ENCODE results near the gene CEP120.

GRCh38 chr5:123440456-123441181 is 17.4 kb upstream of the CEP120 start:
- no peak for TF ChIP-seq EZH2phosphoT487 (IDR thresholded peaks at IDR 0.05; ENCODE audit: insufficient read depth, low read depth)
- TF ChIP-seq EZH2 (IDR thresholded peaks at IDR 0.05; ENCODE audit: insufficient read depth, poor library complexity, severe bottlenecking): no peak
